Aorta (tissue), 5 donors: Measurements from ENCODE around the gene C10orf67. TPM values are rescaled to one million over a fixed set of nuclear protein-coding genes. Genes with fewer than 3 reads are reported as not detected.
"Not testable (repeated sequence)": the region's sequence is repeated elsewhere in the genome, so short reads cannot be mapped to it uniquely, and the experiment has no call there.

Experiments
- ATAC-seq: fragments of 200-7000 bp; cut with Tn5 transposase; one replicate; pipeline ENCODE4 v1.9.1; 2022; ENCODE audit warnings: moderate library complexity; ENCODE audit not compliant: low FRiP score
- DNase-seq, 2 donors: peaks; one replicate each; pipeline ENCODE4 v3.0.0-alpha.2; 2020
- H3K27ac ChIP-seq, 2 donors: one replicate each; pipeline ENCODE4 v1.5.1; 2013; ENCODE audit warnings: low read length in 2 of 2, mild to moderate bottlenecking in 2 of 2, moderate library complexity in 2 of 2, control low read depth in 1 of 2, inconsistent platforms in 1 of 2, low read depth in 1 of 2
- H3K27me3 ChIP-seq, 2 donors: one replicate each; pipeline ENCODE4 v1.6.1; 2013; ENCODE audit warnings: control low read depth in 1 of 2, low read length in 1 of 2, mild to moderate bottlenecking in 1 of 2, moderate library complexity in 1 of 2; ENCODE audit not compliant: insufficient read depth in 2 of 2, control insufficient read depth in 1 of 2
- H3K36me3 ChIP-seq, 2 donors: one replicate each; pipeline ENCODE4 v1.6.1; 2013; ENCODE audit warnings: control low read depth in 1 of 2, low read length in 1 of 2, mild to moderate bottlenecking in 1 of 2; ENCODE audit not compliant: insufficient read depth in 2 of 2, control insufficient read depth in 1 of 2
- H3K4me1 ChIP-seq, 2 donors: one replicate each; pipeline ENCODE4 v1.6.1; 2013; ENCODE audit warnings: low read length in 2 of 2, control low read depth in 1 of 2, mild to moderate bottlenecking in 1 of 2, moderate library complexity in 1 of 2; ENCODE audit not compliant: insufficient read depth in 2 of 2, control insufficient read depth in 1 of 2
- H3K4me3 ChIP-seq, 2 donors: one replicate each; pipeline ENCODE4 v1.5.1; 2013; ENCODE audit warnings: low read length in 2 of 2, control low read depth in 1 of 2, mild to moderate bottlenecking in 1 of 2
- H3K9me3 ChIP-seq: one replicate; pipeline ENCODE4 v1.6.1; 2013; ENCODE audit warnings: mild to moderate bottlenecking, low read length; ENCODE audit not compliant: control insufficient read depth
- WGBS, 2 donors: extraction: QIAGEN DNeasy Blood & Tissue Kit; methylation state at CpG; one replicate each; pipeline ENCODE4 v1.1.7; 2013; 5-methylcytosine and 5-hydroxymethylcytosine counted together
- intact Hi-C, 2 donors: fragments of 100-400 bp; cut with DNase I; formaldehyde crosslinking; loops; one replicate each; pipeline versions ENCODE4 v1.14.2 to v1.15.0; 2022
- polyA plus RNA-seq, 2 donors: library from polyadenylated mRNA; stranded (reverse); fragments of 200-250 nt; gene quantifications; one replicate each; pipeline ENCODE4 v1.2.3, GENCODE V29; 2013
- total RNA-seq, 2 donors: library from RNA; stranded (reverse); fragmentation: NEBNext Ultra II Directional; extraction: Animal tissue kit (Norgen Biotek cat#: 25700); gene quantifications; one replicate each; pipeline ENCODE4 v1.2.1, GENCODE V29; 2021
- donor health status: healthy with polysubstance abuse.
- donor health status: Bipolar disorder and iron deficiency.
- donor health status: DM: no; HTN: no; CAD: no.
- donor health status: DM: no; HTN: no; CAD: no.
- donor health status: DM: yes; HTN: yes; CAD: no.

C10orf67 gene
- total and polyA plus RNA-seq, 4 donors = not detected

GRCh38 chr10:23354630-23355279, 10.2 kb upstream of the C10orf67 start:
- no peaks in the 10 kb centered on the region for H3K9me3 ChIP-seq
- H3K27me3 ChIP-seq = no peaks in the 10 kb centered on the region
- intact Hi-C loops = no loop called here
- ATAC-seq (no peak), DNase-seq (no peak)
- H3K36me3 ChIP-seq = no peaks in the 10 kb centered on the region
- no peaks in the 10 kb centered on the region for H3K4me1 ChIP-seq
- no peak overlapping the region for H3K27ac ChIP-seq
- WGBS, 2 donors = 71 to 77% methylated on average over 5 of the region's 5 CpGs
- H3K4me3 ChIP-seq = no peak overlapping the region

- Histone ChIP-seq H3K4me1 (no peaks in the 10 kb centered on the region), H3K27ac (no peak overlapping the region), H3K9me3 (no peaks in the 10 kb centered on the region), H3K27me3 (no peaks in the 10 kb centered on the region), H3K4me3 (no peak overlapping the region), H3K36me3 (no peaks in the 10 kb centered on the region)
- ATAC-seq (no peak), DNase-seq (no peak)
- intact Hi-C loops = no loop called here
- WGBS, 2 donors = 83 to 86% methylated on average over 3 of the region's 3 CpGs
Measured at GRCh38 chr10:23351926-23352519, 7.4 kb upstream of the C10orf67 start.

GRCh38 chr10:23350706-23351105, 6.1 kb upstream of the C10orf67 start:
- H3K36me3 ChIP-seq, H3K4me3 ChIP-seq, DNase-seq, H3K4me1 ChIP-seq, H3K9me3 ChIP-seq, ATAC-seq, H3K27ac ChIP-seq, H3K27me3 ChIP-seq, intact Hi-C loops: not testable (repeated sequence)
- 84 to 91% methylated on average over 1 of the region's 1 CpG for WGBS, 2 donors

GRCh38 chr10:23345861-23346260, 1.3 kb upstream of the C10orf67 start:
- ATAC-seq (no peak), DNase-seq (no peak)
- Histone ChIP-seq H3K36me3 (no peaks in the 10 kb centered on the region), H3K9me3 (no peaks in the 10 kb centered on the region), H3K27me3 (no peaks in the 10 kb centered on the region), H3K4me3 (no peak overlapping the region), H3K27ac (no peak overlapping the region), H3K4me1 (no peaks in the 10 kb centered on the region)
- WGBS, 2 donors = 60 to 61% methylated on average over 5 of the region's 5 CpGs
- intact Hi-C loops = no loop called here

- 5% methylated on average over 35 to 48 of the region's 48 CpGs for WGBS, 2 donors
- peak; percentile 62 to 80 for DNase-seq
- Histone ChIP-seq H3K36me3 (no peaks in the 10 kb centered on the region), H3K4me1 (no peaks in the 10 kb centered on the region), H3K27ac (no peak overlapping the region), H3K4me3 (peak overlapping the region in 1 of 2 donors; percentile 13), H3K9me3 (no peaks in the 10 kb centered on the region), H3K27me3 (no peaks in the 10 kb centered on the region)
- ATAC-seq = peak; percentile 45
- intact Hi-C loops = no loop called here
Measured at GRCh38 chr10:23343591-23344240, 881 bp downstream of the C10orf67 start.

GRCh38 chr10:23342213-23342884, 2.2 kb downstream of the C10orf67 start:
- no peak overlapping the region for H3K27ac ChIP-seq
- no peaks in the 10 kb centered on the region for H3K4me1 ChIP-seq
- H3K36me3 ChIP-seq = no peaks in the 10 kb centered on the region
- DNase-seq = no peak
- intact Hi-C loops = no loop called here
- no peak for ATAC-seq
- H3K4me3 ChIP-seq = no peak overlapping the region
- H3K9me3 ChIP-seq = no peaks in the 10 kb centered on the region
- whole genome bisulfite sequencing, 2 donors = 71 to 76% methylated on average over 11 of the region's 11 CpGs
- H3K27me3 ChIP-seq = no peaks in the 10 kb centered on the region

GRCh38 chr10:23341004-23341403, 3.6 kb downstream of the C10orf67 start:
- no peak for ATAC-seq

GRCh38 chr10:23340354-23340753, 4.2 kb downstream of the C10orf67 start:
- Histone ChIP-seq H3K4me1 (no peaks in the 10 kb centered on the region), H3K4me3 (no peak overlapping the region), H3K36me3 (no peaks in the 10 kb centered on the region), H3K27ac (no peak overlapping the region), H3K27me3 (no peaks in the 10 kb centered on the region), H3K9me3 (no peaks in the 10 kb centered on the region)
- 75 to 78% methylated on average over 3 to 4 of the region's 4 CpGs for WGBS, 2 donors
- ATAC-seq (no peak), DNase-seq (no peak)
- intact Hi-C loops = no loop called here

More at GRCh38 chr10:23341004-23341403, 3.6 kb downstream of the C10orf67 start:
- H3K36me3 ChIP-seq = no peaks in the 10 kb centered on the region
- intact Hi-C loops = no loop called here
- no peak overlapping the region for H3K27ac ChIP-seq
- WGBS, 2 donors = 40 to 44% methylated on average over 2 of the region's 2 CpGs
- no peak for DNase-seq
- H3K9me3 ChIP-seq = no peaks in the 10 kb centered on the region
- H3K4me3 ChIP-seq = no peak overlapping the region
- H3K27me3 ChIP-seq = no peaks in the 10 kb centered on the region
- no peaks in the 10 kb centered on the region for H3K4me1 ChIP-seq
